GM18951 (cell line): ENCODE data around the gene THOC5.
"Not testable (repeated sequence)": the region's sequence is repeated elsewhere in the genome, so short reads cannot be mapped to it uniquely, and the experiment has no call there.

Experiments
- POLR2A ChIP-seq: IDR thresholded peaks from 4 replicates; pipeline ENCODE4 v1.6.1; 2011; ENCODE audit warnings: mild to moderate bottlenecking; ENCODE audit not compliant: insufficient read length, insufficient read depth; ENCODE audit errors: extremely low read depth
- in situ Hi-C: fragments of 300-500 bp; cut with MboI; formaldehyde crosslinking; loops from one replicate; pipeline ENCODE4 v1.12.0; 2022; ENCODE audit warnings: low sequenced_read_pairs, mixed read lengths, inconsistent platforms; ENCODE audit not compliant: unreplicated experiment

THOC5 gene

DNA sequence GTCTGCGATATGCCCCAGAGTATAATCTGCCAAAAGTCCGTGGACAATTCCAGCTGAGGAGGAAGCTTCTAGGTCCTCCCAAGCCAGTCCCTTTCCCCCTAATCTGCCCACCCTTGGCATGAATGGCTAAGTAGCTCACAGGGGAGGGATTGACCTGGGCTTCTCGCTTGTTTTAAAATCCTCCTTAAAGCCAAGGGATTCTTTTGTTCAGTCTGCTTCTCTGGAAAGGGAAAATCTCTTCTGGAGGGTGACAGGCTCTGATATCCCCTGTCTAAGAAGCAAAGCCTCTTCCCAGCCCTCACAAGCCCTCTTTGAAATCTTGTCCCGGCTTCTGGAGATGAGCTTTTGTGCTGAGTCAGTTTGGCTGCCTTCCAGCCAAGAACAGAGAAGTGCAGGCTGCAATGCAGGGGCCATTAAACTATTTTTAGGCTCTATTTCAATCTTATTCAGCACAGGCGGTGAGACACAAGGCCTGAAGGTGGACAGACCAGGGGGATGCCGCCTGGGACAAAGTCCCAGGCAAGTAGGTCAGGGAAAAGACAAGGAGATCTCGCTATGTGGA, 49.7 kb downstream of the THOC5 start:
- in situ Hi-C loops: no loop called here
- no peak for TF ChIP-seq POLR2A

- no peak for TF ChIP-seq POLR2A
- in situ Hi-C loops: no loop called here
Observed at GRCh38 chr22:29499852-29500251, 53.7 kb downstream of the THOC5 start.

DNA sequence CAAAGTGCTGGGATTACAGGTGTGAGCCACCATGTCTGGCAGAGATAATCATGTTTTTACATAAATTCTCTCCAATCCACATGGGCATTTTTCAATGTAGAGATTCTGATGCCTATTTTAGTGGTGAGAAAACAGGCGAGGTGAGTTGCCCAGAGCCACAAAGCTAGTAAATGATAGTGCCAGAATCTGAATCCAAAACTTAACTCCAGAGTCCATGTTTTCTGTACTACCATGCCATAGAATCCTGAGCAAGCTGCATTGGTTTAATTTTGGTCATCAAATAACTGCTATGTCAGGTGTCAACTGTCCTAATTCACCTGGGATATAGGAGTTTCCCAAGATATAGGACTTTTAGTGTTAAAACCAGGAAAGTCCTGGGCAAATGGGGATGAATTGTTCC, 59.9 kb downstream of the THOC5 start:
- no peak for TF ChIP-seq POLR2A
- in situ Hi-C loops: no loop called here

DNA sequence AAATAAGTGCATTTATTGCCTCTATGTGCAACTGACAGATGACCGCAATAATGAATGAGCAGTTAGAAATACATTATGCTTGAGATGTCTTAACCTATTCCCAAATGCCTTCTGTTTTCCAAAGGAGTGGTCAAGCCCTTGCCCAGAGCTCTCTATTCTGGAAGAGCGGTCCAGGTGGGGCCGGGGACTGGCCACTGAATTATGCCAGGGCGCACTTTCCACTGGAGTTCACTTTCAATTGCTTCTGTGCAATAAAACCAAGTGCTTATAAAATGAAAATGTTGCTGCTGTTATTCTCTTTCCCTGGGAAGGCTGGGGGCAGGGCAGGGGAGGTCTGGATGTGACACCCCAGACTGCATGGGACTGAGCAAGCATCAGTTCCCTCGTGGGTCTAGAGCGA, 62.5 kb downstream of the THOC5 start:
- no peak for TF ChIP-seq POLR2A
- in situ Hi-C loops: no loop called here

DNA sequence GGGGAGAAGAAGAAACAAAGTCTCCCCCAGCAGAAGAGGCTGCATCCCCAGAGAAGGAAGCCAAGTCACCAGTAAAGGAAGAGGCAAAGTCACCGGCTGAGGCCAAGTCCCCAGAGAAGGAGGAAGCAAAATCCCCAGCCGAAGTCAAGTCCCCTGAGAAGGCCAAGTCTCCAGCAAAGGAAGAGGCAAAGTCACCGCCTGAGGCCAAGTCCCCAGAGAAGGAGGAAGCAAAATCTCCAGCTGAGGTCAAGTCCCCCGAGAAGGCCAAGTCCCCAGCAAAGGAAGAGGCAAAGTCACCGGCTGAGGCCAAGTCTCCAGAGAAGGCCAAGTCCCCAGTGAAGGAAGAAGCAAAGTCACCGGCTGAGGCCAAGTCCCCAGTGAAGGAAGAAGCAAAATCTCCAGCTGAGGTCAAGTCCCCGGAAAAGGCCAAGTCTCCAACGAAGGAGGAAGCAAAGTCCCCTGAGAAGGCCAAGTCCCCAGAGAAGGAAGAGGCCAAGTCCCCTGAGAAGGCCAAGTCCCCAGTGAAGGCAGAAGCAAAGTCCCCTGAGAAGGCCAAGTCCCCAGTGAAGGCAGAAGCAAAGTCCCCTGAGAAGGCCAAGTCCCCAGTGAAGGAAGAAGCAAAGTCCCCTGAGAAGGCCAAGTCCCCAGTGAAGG, 64.3 kb downstream of the THOC5 start:
- in situ Hi-C loops: not testable (repeated sequence)

- no peak for TF ChIP-seq POLR2A
- in situ Hi-C loops: no loop called here
Observed at GRCh38 chr22:29487426-29487986, 66.1 kb downstream of the THOC5 start.

DNA sequence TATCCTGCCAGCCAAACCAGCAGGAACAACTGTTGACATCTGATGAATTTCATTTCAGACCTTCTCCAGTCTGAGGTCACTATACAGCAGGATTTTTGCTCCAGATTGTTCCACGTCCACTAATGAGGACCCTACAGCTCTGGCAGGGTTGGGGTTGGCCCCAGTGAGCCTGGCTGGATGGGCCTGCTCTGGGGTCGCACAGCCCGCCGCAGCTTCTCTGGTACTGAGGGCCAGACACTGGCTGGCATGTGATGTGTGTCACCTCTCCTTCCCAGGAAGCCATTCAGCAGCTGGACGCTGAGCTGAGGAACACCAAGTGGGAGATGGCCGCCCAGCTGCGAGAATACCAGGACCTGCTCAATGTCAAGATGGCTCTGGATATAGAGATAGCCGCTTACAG, 68.1 kb downstream of the THOC5 start:
- TF ChIP-seq POLR2A: no peak
- in situ Hi-C loops: no loop called here

- in situ Hi-C loops: no loop called here
- no peak for TF ChIP-seq POLR2A
Observed at GRCh38 chr22:29484642-29485041, 68.9 kb downstream of the THOC5 start.

DNA sequence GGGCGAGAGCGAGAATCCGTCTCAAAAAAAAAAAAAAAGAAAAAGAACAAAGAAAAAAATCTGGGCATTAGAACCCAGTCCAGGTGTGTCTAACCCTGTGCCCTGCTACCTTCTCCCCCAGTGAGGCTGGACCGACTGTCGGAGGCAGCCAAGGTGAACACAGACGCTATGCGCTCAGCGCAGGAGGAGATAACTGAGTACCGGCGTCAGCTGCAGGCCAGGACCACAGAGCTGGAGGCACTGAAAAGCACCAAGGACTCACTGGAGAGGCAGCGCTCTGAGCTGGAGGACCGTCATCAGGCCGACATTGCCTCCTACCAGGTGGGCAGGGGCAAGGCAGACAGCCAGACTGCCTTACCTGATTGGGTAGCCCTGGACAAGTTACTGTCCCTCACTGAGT, 70.3 kb downstream of the THOC5 start:
- in situ Hi-C loops: no loop called here
- no peak for TF ChIP-seq POLR2A

- in situ Hi-C loops: no loop called here
- TF ChIP-seq POLR2A: no peak
Observed at GRCh38 chr22:29482726-29483125, 70.8 kb downstream of the THOC5 start.

GRCh38 chr22:29482253-29482652, 71.3 kb downstream of the THOC5 start:
- in situ Hi-C loops: no loop called here
- TF ChIP-seq POLR2A: no peak

- in situ Hi-C loops: no loop called here
- TF ChIP-seq POLR2A: no peak
Observed at GRCh38 chr22:29481265-29482000, 72.1 kb downstream of the THOC5 start.

DNA sequence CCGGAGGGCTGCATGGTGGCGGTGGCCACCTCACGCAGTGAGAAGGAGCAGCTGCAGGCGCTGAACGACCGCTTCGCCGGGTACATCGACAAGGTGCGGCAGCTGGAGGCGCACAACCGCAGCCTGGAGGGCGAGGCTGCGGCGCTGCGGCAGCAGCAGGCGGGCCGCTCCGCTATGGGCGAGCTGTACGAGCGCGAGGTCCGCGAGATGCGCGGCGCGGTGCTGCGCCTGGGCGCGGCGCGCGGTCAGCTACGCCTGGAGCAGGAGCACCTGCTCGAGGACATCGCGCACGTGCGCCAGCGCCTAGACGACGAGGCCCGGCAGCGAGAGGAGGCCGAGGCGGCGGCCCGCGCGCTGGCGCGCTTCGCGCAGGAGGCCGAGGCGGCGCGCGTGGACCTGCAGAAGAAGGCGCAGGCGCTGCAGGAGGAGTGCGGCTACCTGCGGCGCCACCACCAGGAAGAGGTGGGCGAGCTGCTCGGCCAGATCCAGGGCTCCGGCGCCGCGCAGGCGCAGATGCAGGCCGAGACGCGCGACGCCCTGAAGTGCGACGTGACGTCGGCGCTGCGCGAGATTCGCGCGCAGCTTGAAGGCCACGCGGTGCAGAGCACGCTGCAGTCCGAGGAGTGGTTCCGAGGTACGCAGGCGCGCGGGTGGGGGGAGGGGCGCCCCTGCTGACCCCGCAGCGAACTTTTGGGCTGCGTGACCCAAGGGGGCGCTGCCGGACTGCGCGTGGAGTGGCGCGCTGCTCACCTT, 72.9 kb downstream of the THOC5 start:
- TF ChIP-seq POLR2A: no peak
- in situ Hi-C loops: no loop called here
